HG02759 (cell line): ENCODE measurements around the gene LRFN3.
"Not testable (repeated sequence)": the region's sequence is repeated elsewhere in the genome, so short reads cannot be mapped to it uniquely, and the experiment has no call there.

Experiments
- ATAC-seq: cut with Tn5 transposase; IDR thresholded peaks from one replicate; pipeline ENCODE4 v1.9.1; 2021; ENCODE audit warnings: mild to moderate bottlenecking, moderate library complexity; ENCODE audit not compliant: unreplicated experiment

Gene LRFN3, protein sequence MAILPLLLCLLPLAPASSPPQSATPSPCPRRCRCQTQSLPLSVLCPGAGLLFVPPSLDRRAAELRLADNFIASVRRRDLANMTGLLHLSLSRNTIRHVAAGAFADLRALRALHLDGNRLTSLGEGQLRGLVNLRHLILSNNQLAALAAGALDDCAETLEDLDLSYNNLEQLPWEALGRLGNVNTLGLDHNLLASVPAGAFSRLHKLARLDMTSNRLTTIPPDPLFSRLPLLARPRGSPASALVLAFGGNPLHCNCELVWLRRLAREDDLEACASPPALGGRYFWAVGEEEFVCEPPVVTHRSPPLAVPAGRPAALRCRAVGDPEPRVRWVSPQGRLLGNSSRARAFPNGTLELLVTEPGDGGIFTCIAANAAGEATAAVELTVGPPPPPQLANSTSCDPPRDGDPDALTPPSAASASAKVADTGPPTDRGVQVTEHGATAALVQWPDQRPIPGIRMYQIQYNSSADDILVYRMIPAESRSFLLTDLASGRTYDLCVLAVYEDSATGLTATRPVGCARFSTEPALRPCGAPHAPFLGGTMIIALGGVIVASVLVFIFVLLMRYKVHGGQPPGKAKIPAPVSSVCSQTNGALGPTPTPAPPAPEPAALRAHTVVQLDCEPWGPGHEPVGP

DNA sequence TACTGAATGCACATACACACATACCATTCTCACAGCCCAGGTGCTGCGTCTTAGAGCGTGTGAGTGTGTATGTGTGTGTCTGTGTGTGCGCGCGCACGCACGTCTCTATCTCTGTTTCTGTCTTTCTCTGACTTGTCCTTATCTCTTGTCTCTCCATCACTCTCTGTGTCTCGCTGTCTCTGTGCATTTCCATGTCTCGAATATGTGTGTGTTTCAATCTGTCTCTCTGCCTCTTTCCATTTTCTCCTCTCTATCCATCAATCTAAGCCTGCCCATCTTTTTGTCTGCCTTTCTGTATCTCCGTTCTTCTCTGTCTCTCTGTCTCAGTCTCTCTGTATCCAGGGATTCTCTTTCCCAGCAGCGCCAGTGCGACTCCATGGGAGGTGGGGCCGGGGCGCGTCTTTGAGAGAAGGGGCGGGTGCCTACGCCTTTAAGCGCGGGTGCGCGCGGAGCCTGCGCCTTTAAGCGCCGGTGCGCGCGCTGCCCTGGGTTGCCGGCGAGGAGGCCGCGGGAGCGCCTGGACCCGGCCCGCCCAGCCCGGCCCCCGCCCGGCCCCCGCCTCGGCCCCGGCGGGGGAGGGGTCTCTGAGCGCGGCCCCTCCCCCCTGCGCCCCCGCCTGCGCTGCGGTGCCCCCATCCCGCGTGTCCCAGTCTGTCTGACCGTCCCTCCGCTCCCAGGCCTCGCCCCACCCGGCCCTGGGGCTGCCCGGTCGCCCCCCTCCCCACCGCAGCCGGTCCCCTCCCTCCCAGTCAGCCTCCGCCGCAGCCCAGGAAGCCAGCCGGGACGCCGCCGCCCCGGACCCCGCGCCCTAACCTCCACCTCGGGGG lies at the start of gene LRFN3:
Gene LRFN3 (plus strand): TSS at position 464 of the 827 bp plus-strand sequence. CDS start 3,052 bp downstream, outside the sequence.
- ATAC-seq, result no peak

DNA sequence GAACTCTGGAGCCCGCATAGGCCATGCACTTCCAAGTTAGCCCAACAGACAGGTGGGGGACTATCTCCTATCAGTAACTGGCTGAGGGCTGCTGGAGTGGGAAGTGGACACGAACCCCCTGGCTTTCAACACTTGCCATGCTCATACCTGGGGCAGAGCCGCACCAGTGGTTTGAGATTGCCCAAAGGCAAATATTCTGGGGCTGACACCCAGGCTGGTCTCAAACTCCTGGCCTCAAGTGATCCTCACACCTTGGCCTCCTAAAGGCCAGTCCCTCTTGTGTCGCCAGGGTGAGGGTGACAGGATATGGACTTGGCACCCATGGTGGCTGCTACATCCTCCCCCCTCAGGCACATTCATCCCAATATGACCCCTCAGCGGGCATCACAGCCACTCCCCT lies 49.0 kb upstream of the LRFN3 start:
- ATAC-seq, result no peak

DNA sequence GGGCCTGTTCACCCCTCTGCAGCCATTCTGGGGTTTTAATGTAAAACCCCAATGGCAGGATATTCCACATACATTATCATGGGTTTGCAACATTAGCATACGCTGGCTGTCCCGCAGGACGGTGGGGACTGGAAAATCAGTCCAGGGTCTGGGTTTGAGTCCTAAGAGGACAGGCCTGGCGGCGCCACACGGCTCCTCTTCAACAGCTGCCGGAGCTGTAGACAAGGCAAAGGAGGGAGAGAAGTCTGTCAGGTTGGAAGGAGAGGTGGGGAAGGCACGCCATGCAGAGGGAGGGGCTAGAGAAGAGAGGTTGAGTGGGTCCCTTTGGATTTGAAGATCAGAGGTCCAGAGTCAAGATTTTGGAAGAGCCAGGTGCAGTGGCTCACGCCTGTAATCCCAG lies 47.8 kb upstream of the LRFN3 start:
- no peak for ATAC-seq

DNA sequence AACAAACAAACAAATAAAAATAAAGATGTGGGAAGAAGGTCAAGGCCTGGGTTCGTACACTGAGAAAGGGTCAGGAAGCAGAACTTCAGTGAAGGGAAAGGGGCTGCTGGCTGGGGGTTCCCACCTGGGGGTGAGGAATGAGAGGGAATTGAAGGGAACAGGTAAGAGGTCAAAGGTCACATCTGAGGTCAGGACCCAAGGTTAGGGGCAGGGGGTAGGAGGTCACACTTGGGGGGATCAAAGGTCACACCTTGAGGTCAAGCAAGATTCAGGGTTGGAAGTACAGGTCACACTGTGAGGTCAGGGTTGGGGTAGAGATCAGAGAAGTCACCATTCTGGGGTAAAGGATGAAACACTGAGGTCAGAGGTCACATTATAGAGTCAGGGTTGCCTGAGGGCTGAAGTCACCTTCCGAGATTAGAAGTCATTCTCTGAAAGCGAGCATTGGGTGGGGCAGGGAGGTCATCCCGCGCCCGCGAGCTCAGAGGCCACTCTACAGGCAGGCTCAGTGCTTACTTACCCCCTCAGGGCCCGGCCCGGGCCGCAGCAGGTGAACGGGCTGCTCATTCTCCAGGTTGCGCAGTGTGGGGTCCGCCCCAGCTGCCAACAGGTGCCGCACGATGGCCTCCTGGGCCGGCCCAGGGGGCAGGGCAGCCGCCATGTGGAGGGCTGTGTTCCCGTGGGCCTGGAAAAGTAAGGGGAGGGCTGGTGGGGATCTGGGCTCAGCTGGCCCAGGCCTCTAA lies 46.6 kb upstream of the LRFN3 start:
- no peak for ATAC-seq

DNA sequence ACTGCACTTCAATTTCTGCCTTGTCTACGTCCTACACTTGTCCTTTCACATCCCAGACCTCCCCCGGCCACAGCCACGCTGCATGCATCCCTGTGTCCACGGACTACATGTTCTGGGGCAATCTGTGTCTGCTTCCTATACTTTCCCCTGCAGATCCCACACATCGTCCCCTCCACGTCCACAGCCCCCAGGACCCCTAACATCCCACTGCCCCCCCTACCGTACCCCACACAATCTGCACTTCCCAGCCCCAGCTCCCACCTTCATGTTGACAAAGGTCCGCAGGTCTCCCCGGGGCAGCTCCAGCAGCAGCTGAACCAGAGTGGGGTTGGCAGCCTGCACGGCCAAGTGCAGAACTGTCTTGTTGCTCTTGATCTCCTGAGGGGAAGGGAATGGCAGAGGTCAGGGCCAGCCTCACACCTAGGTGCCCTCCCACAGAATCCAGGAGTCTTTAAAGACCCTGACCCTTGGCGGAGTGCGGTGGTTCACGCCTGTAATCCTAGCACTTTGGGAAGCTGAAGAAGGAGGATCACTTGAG lies 46.0 kb upstream of the LRFN3 start:
- ATAC-seq, result no peak

DNA sequence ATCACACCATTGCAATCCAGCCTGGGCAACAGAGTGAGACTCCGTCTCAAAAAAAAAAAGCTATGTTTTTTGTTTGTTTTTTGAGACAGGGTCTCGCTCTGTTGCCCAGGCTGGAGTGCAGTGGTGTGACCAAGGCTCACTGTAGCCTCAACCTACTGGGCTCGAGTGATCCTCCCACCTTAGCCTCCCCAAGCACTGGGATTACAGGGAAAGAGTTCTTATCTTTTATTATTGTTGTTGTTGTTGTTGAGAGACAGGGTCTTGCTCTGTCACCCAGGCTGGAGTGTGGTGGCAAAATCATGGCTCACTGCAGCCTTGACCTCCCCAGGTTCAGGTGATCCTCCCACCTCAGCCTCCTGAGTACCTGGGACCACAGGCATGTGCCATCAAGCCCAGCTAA lies 44.4 kb upstream of the LRFN3 start:
- ATAC-seq, result not testable (repeated sequence)

DNA sequence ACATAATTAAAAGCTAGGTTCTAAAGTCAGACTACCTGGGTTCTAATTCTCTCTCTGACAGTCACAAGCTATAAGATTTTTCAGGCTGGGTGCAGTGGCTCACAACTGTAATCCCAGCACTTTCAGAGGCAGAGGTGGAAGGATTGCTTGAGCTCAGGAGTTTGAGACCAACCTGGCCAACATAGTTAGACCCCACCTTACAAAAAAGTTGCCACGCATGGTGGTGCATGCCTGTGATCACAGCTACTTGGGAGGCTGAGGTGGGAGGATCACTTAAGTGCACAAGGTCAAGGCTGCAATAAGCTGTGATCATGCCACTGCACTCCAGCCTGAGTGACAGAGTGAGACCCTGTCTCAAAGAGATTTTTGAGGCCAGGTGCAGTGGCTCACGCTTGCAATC lies 41.8 kb upstream of the LRFN3 start:
- no peak for ATAC-seq

DNA sequence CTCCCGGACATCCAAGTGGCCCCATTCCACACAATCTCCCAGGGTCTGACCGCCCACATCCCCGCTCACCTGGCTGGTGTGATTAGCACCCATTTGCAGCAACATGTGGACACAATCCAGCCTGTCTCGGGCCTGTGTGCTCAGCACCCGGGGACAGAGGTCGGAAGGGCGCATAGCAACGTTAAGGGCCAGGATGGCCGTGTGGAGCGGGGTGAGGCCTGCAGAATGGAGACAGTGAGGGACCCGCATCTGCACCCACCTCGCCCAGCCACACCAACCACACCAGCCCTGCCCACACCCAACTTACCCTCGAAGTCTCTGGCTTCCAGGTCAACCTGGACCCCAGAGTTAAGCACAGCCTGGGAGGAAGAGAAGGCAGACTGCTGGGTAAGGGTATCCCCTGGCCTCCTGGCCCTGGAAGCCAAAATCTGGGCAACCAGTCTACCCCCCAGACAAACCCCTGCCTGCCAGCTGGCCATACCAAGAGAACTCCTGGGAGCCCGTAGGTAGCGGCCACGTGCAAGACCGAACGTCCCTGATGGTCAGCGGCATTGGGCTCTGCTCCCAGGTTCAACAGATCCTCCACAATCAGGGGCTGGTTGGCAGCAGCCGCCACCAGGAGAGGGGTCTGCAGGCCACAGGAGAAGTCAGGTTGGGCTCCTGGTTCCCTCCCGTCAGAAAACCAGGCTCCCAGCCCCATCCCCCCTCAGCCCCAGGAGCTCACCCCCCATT lies 40.1 kb upstream of the LRFN3 start:
- no peak for ATAC-seq

DNA sequence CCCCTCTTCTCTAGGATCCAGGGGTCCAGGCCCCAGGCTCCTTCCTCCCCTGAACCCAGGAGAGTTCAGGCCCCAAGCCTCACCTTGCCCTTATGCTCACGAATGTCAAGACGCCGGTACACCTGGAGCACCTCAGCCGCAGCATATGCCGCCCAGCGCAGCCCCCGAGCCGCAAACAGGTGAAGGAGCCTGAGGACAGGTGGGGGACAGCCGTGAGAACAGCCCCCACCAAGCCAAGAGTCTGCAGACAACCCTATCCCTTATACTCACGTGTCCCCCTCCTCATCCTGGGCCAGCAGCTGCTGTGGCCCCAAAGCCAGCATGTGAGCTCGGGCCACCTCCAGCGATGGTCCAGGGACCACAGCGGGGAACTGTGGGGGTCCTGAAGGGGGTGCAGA lies 39.5 kb upstream of the LRFN3 start:
- ATAC-seq, result no peak

DNA sequence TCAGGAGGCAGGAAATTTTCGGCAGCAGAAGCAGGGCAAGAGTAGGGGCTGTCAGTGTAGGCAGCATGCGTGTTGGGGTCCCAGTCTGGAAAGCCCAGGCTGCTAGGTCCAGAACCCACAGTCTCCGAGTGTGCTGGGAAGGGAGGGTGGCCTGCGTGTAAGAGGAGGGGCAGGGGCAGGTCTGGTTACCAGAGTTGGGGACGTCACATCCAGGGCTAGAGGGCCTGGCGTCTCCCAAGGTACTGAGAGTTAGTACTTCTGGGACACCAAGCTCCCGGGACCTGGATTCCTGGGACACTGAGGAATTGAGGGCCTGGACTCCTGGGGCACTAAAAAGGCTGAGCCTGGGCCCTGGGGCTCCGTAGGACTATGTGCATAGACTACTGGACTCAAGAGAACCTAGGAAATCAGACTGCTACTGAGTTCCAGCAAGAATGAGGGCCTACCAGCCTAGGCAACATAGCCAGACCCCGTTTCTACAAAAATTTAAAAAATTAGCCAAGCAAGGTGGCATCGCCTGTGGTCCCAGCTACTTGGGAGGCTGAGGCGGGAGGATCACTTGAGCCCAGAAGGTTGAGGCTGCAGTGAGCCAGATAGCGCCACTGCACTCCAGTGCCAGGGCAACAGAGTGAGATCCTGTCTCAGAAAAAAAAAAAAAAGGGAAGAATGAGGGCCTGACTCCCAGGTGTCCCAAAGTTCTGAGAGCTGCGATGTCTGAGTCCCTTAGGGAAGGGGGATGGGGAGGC lies 38.3 kb upstream of the LRFN3 start:
- no peak for ATAC-seq

DNA sequence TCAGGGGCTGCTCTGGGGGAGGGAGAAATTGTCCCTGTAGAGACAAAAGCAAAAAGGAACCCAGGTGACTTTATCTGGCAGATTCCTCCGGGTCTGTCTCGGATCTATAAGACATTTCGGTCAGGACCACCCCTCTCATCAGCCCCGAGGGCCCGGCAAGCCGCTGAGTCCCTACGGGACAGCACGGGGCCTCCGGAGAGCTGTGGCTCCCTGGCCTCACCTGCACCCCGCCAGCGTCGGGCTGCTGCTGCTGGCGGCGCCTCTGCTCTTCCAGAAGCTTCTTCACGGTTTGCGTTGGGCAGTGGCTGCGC lies 37.7 kb upstream of the LRFN3 start:
- no peak for ATAC-seq

DNA sequence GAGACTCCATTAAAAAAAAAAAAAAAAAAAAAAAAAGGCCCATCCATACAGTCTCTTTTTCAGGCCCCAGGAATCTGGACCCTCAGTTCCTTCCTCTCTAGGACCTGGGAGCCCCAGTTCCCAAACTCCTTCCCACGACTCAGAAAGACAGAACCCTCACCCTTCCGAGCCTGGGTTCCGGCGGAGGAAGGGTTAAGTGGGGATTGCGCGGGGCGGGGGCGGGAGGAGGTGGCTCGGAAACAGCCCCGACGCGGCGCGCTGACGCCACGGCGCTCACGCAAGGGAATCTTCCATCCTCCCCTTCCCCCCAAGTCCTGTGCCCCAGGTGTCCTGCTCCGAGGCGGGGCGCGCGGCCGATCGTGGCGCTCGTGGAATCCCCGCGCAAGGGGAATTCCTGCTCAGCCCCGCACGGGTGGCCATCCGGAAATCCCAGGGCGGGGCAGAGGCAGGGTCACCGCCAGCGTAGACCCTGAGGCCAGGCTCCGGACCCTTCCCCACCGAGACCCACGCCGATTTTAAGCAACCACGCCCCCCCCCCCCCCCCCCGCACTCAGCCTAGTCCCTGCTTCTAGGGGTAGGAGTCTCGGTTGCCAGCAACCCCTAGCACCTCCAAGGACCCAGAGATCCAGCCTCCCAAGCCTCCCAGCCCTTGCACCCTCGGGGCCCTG lies 36.5 kb upstream of the LRFN3 start:
- ATAC-seq, result peak; percentile 52

DNA sequence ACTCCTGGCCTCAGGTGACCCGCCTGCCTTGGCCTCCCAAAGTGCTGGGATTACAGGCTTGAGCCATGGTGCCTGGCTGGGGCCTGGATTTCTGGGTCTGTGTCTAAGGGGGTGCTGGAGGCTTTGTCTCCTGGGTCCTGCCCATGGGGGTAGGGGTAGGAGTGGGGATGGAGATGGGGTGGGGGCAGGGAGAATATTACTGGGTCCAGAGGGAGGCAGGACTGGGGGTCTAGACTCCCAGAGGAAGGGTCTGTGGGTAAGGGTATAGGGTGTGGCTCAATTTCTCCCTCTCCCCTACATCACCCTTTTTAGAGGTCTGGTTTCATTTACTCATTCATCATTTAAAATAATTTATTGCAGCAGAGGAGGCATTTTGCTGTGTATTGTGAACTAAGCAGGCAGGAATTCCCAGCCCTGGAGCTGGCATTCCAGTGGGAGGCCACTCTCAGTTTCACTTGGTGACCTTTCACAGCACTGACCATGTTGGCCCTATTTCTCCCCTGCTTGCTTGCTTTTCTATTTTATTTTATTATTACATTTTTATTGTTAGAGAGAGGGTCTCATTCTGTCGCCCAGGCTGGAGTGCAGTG lies 35.0 kb upstream of the LRFN3 start:
- no peak for ATAC-seq

DNA sequence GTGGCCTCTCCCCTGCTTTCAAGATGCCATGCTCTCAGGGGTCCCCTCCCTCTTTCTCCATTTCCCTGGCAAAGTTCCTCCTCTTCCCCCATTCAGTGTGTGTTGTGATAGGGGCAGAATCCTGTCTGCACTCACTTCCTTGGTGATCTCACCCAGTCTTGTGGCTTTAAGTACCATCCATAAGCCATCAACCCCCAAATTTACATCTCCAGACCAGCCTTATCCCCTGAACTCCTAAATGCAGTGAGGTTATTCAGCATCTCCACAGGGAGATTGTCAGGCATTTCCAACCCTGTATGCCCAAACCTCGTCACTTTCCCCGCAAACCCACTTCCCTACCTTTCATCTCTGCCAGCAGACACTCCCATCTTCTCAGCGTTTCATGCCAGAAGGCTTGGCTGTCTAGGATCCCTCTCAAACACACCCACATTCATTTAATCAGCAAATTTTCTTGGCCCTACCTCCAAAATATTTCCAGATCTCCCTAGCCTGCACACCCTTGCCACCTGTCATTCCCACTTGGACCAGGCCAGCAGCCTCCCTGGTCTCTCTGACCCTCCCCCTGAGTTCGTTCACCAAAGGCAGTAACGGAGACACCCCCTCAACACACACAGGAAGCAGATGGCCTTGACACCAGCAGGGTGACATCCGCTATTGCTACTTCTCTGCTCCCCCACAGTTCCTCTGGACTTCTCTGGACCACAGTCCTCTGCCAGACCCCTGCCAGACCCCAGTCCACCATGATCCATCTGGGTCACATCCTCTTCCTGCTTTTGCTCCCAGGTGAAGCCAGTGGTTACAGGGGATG lies 34.1 kb upstream of the LRFN3 start, which contains the start of gene HCST:
Gene HCST (plus strand): TSS at position 676 of the 808 bp plus-strand sequence. CDS start 65 bp downstream, at position 741.
- no peak for ATAC-seq

DNA sequence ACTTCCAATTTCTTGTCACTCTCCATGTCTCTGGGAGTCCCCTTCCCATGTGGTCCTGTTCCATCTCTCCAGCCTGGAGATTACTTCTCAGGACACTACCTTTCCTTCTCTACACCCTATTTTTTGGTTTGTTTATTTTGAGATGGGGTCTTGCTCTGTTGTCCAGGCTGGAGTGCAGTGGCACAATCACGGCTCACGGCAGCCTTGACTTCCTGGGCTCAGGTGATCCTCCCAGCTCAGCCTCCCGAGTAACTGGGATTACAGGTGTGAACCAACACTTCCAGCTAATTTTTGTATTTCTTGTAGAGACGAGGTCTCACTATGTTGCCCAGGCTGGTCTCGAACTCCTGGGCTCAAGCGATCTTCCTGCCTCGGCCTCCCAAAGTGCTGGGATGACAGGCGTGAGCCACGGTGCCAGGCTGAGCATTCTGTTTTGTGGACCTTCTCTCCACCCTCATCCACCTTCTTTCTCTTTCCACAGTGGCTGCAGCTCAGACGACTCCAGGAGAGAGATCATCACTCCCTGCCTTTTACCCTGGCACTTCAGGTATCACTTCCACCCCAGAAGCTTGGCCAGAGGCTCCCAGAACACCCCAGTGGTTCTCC lies 33.2 kb upstream of the LRFN3 start:
- no peak for ATAC-seq

DNA sequence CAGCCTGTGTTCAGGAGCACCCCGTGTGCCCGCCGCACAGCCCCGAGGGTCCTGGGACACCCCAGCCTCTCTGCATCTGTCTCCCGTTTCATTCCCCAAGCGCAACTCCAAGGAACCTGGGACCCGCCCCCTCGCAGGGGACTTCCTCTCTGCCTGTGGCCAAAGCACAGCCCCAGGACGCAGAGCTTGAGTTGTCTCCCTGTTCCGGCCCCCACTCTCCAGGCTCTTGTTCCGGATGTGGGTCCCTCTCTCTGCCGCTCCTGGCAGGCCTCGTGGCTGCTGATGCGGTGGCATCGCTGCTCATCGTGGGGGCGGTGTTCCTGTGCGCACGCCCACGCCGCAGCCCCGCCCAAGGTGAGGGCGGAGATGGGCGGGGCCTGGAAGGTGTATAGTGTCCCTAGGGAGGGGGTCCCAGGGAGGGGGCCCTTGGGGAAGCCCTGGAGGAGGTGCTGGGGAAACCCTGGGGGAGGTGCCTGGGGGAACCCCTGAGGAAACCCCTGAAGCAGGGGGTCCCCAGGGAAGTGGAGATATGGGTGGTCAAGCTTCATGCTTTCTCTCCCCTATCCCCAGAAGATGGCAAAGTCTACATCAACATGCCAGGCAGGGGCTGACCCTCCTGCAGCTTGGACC lies 32.5 kb upstream of the LRFN3 start:
- peak; percentile 34 for ATAC-seq
